HG03457 (cell line): ENCODE measurements around the gene TDP2.
"Not testable (repeated sequence)": the region's sequence is repeated elsewhere in the genome, so short reads cannot be mapped to it uniquely, and the experiment has no call there.

Experiments
- ATAC-seq: cut with Tn5 transposase; IDR thresholded peaks from one replicate; pipeline ENCODE4 v1.9.1; 2021; ENCODE audit warnings: moderate number of reproducible peaks; ENCODE audit not compliant: unreplicated experiment

Gene TDP2

DNA sequence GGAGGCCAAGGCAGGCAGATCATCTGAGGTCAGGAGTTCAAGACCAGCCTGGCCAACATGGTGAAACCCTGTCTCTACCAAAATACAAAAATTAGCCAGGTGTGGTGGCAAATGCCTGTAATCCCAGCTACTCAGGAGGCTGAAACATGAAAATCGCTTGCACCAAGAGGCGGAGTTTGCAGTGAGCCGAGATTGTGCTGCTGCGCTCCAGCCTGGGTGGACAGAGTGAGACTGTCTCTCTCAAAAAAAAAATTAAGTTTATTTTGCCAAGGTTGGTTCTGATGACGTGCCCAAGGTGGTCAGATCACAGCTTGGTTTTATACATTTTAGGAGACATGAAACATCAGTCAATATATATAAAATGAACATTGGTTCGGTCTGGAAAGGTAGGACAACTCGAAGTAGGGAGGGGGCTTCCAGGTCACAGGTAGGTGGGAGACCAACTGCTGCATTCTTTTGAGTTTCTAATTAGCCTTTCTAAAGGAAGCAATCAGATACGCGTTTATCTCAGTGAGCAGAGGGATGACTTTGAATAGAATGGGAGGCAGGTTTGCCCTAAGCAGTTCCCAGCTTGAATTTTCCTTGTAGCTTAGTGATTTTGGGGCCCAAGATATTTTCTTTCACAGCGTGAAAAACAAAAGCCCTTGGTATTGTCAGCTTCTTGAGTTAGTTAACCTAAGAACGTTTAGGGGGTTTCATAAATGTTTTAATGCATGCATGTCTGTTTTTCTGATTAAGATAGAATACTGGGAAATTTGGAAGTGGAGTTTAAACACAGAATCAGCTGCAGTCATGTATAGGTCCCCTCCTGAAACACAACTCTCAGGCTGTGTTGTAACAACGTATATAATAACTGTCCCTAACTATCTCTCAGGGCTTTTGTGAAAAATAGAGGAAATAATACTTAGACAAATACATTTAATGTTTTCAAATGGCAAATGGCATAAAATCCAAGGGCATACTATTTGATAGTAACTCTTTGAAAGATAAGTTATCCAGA, 16.9 kb upstream of the TDP2 start:
- no peak for ATAC-seq

DNA sequence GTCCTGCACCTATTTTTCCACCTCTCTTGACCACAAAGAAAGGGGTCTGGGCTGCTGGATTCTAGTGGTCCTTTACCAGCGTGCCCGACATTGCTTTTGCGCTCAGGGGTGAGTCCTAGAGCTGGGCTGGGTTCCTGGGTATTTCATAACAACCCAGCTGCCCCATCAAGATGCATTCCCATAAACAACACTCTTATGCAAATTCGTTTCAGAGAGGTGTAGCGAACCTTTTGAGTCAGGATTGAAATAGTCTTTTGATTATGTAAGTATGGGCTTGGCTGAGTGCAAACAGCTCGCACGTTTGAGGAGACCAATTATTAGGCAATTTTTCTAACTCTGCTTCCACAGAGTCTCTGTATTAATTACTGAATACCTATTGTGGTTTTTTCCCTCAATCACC, 13.9 kb upstream of the TDP2 start:
- ATAC-seq: no peak

DNA sequence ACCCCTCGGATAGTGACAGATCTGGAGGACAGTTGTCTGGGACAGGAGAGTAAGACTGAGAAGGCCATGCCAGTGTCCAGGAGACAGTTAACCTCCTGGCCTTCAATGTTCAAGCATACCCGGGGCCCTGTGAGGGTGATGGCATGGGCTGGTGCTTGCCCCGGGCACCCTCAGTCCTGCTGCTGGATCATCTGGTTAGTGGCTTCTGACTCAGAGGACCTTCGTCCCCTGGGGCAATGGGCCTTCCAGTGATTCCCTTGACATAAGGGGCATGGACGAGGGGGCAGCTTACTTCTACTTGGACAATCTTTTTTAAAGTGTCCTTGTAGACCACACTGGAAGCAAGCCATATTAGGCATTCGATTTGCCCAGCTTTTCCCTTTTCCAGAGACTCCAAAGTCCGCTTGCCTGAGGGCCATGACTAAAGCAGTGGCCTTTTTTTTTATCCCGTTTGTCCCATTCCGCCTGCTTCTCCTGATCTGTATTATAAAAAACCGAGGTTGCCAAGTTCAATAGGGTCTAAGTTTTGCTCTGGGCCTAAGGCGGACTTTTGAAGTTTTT, 12.2 kb upstream of the TDP2 start:
- not testable (repeated sequence) for ATAC-seq

DNA sequence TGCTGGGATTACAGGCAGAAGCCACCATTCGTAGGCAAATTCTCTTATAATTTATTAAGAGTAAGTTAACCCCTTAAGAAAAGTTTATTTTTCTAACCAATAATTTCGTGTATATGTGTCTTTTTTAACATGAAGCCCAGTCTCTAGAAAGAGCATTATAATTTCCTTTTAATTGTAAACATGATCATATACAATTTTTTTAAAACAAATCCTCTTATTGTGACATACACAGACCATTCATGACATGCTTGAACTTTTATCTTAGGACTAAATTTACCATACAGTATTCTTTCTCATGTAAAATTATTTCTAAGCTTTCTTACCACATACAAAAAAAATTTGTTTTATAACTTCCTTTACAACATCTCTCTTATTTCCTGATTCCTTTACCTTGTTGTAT, 6.9 kb upstream of the TDP2 start:
- ATAC-seq: no peak

DNA sequence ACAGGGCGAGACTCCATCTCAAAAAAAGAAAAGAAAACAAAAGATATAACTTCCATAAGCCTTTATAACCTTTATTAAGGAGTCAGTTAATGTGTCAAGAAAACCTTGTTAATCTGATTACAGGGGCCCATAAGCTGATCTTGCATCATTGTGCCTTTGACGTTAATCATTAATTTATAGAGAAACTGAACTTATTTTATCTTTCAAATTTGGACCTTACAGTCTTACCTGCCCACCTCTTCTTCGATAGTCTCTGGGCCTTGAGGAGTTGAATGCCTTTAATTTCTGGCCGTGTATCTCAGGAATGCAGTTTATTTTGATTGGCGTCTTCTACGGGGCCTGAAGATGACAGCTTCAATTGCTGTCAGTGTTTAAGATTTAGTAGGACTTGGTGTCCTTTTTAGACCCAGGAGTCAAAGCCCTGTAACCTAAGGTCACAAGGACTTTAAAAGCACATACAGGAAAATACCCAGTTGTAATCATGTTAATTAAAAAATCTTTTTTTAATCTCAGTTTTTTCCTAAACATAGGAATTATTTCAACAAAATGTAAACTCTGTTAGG, 6.0 kb upstream of the TDP2 start:
- no peak for ATAC-seq

DNA sequence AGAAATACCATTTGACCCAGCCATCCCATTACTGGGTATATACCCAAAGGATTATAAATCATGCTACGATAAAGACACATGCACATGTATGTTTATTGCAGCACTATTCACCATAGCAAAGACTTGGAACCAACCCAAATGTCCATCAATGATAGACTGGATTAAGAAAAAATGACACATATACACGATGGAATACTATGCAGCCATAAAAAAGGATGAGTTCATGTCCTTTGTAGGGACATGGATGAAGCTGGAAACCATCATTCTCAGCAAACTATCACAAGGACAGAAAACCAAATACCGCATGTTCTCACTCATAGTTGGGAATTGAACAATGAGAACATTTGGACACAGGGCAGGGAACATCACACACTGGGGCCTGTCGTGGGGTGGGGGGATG, 4.4 kb upstream of the TDP2 start:
- ATAC-seq: not testable (repeated sequence)

DNA sequence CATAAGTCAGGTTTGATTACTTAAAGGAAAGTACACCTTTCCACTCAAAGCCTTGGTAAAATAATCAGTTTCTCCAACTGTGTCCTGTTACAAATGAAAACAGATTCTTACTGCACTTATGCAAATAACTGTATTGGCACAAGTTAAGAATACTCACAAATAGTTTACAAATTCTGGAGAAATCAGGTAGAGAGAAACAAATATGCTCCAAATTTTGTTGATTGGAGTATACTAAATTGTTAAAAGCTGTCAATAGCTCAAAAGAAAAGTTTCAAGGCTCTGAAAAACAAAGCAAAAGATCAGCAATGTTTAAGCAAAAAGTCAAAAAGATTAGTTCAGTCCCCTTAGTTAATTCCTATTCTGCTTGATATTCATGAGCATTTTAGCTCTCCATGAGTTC, 3.8 kb upstream of the TDP2 start:
- not testable (repeated sequence) for ATAC-seq

DNA sequence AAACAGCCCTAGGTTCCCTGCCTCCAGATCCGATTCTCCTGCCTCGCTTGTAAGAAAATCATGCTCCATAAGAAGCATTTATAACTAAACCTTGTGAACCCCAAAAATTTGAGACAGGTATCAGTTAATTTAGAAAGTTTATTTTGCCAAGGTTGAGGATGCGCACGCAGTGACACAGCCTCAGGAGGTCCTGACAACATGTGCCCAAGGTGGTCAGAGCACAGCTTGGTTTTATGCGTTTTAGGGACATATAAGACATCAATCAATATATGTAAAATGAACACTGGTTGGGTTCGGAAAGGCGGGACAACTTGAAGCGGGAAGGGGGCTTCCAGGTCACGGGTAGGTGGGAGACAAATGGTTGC, 2.3 kb upstream of the TDP2 start:
- no peak for ATAC-seq

DNA sequence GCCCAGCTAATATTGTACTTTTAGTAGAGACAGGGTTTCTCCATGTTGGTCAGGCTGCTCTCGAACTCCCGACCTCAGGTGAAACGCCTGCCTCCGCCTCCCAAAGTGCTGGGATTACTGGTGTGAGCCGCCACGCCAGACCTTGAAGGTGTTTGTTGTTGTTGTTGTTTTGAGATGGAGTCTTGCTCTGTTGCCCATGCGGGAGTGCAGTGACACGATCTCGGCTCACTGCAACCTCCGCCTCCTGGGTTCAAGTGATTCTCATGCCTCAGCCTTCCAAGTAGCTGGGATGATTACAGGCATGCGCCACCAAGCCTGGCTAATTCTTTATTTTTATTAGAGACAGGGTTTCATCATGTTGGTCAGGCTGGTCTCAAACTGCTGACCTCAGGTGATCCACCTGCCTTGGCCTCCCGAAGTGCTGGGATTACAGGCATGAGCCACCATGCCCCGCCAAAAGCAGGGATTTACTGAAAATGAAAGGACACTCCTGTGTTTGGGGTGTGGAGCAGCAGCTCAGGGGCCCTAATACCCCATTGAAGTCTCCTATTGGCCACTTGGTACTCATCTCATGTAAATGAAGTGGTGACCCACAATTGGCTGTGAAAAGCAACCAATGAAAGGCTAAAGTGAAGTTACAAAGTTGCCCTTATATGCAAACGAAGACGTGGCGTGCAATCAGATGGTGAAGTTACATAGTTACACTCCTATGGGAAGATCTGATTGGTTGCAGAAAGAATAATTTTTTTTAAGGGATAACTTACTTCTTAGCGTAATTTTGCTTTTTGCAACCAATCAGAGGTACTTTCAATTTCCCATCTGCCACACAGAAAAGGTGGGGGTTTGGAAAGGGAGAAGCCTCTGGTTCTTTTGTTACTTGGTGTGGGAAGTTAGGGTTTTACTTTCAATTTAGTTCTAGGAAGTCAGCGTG, 1.6 kb upstream of the TDP2 start:
- not testable (repeated sequence) for ATAC-seq

DNA sequence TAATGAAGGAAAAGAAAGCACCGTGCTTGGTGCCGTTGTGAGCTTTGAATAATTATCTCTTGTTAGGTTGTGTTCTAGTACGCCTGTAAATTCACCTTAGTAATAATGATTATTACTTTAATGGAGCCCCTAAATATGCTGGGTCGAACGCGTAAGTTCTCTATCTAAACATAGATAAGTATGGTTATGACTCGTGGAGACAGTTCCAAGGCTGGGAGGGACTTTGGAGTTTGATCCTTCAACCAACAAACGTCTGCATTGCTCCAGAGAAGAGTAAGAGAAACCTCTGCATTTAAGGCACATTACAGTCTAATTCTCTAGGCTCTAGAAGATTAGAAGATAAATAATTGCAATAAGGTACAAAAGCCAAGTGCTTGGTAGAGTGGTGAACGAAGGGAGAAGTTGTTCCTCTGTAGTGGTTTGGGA, 692 bp upstream of the TDP2 start:
- no peak for ATAC-seq

DNA sequence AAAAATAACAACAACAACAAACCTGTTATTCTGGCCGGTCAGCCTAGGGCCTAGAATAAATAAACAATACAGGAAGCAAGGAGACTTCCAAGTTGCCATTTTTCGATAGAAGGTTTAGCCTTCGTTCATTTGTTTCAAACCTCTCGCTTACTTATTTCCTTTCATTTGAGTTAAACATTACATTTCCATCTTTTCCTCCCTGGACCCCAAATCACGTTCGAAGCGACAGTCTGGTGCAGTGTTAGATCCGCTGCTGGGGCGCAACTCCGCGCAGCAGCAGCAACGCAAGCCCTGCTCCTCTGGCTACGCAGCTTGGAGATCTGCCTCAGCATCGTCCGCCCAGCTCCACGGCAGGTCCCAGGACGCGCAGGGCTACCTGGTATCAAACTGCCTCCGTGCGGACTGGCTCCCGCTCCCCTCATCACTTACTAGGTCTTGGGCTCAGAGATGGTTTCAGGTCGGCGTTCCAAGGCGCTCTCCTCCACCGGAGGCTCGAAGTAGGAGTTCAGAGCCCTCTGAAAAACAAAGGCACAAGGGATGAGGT, 530 bp downstream of the TDP2 start:
- peak; percentile 23 for ATAC-seq

DNA sequence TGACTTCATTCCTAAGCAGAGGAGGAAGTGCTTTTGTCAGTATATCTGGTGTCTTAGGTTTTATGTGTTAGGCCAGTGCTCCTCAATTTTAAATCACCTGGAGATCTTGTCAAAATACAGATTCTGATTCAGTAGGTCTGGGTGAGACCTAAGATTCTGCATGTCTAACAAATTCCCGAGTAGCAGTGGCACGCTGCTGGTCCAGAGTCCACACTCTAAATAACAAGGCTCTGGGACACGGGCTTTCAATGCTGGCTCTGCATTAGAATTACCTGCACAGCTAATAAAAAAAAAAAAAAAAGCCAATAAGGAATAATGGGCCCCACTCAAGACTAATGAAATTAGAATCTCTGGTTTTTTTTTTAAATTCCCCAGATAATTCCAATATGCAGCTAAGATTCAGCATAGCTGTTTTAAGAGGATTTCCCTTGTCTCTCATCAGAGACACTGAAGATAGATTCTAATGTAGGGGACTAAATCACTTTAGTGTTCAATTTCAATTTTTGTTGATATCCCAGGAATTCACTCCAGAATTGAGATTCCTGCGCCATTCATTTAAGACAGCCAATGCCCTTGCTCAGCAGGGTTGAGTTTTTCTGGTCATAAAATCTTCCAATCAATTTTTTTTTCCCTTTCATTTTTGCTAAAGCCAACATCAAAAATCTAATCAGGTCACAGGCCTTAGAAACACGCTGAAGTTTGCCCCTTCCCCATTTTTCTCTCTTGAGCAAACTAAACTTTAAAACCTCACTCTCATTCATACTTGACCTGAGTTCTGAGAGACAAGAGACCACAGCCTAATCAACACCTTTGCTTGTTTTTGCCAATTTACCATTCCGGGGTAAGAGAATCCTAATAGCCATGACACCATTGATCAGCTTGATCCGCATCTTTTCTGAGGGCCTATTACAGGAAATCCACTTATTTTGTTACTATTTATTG, 2.4 kb downstream of the TDP2 start:
- ATAC-seq: no peak

DNA sequence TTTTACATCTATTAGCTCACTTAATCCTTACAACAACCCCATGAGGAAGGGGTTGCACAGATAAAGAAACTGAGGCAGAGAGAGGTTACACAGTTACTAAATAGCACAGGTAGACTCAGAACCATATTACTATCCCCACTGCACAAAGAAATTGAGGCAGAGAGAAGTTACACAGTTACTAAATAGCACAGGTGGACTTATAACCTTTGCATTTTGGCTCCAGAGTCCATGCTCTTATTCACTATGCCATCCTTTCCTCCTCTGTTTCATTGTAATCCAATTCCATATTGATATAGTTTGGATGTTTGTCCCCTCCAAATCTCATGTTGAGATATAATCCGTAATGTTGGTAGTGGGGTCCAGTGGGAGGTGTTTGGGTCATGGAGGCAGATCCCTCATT, 3.5 kb downstream of the TDP2 start:
- no peak for ATAC-seq

DNA sequence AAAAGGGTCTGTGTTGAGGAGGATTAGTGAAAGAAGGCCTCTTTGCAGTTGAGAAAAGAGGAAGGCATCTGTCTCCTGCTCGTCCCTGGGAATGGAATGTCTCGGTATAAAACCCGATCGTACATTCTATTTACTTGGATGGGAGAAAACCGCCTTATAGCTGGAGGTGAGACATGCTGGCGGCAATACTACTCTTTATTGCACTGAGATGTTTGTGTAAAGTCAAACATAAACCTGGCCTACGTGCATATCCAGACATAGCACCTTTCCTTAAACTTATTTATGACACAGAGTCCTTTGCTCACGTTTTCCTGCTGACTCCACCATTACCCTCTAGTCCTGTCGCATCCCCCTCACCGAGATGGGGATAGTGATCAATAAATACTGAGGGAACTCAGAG, 4.5 kb downstream of the TDP2 start:
- ATAC-seq: no peak

DNA sequence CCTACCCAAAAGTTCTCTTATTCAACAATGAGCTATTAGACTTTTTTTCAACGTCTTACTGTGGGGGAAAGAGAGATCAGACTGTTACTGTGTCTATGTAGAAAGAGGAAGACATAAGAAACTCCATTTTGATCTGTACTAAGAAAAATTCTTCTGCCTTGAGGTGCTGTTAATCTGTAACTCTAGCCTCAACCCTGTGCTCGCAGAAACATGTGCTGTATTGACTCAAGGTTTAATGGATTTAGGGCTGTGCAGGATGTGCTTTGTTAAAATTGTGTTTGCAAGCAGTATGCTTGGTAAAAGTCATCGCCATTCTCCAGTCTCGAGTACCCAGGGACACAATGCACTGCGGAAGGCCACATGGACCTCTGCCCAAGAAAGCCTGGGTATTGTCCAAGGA, 4.9 kb downstream of the TDP2 start:
- ATAC-seq: not testable (repeated sequence)

DNA sequence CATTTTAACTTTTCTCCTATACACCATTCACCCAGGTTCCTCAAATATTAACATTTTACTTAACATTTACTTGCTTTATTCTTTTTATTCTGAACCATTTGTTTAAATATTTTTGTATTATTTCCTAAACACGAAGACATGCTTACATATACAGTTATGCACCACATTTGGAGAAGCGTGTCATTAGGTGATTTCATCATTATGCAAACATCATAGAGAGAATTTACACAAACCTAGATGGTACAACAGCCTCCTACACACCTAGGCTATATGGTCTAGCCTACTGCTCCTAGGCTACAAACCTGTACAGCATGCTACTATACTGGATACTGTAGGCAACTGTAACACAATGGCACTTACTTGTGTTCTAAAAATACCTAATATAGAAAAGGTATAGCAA, 6.6 kb downstream of the TDP2 start:
- ATAC-seq: no peak

DNA sequence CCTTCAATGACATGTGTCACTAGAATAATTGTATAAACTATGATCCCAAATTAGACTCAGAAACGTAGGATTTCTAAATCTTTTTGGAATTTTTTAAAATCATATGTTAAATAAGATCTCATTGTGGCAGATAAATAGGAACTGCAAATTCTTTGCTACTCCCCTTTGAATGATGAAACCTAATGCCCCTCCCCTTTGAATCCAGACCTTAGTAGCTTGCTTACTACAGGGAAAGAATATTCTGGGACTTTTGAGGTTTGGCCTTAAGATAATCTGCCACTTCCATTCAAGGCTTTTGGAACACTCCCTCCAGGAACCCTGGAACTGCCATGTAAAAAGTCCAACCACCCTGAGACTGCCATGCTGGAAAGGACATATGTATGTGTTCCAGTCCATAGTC, 7.1 kb downstream of the TDP2 start:
- no peak for ATAC-seq

DNA sequence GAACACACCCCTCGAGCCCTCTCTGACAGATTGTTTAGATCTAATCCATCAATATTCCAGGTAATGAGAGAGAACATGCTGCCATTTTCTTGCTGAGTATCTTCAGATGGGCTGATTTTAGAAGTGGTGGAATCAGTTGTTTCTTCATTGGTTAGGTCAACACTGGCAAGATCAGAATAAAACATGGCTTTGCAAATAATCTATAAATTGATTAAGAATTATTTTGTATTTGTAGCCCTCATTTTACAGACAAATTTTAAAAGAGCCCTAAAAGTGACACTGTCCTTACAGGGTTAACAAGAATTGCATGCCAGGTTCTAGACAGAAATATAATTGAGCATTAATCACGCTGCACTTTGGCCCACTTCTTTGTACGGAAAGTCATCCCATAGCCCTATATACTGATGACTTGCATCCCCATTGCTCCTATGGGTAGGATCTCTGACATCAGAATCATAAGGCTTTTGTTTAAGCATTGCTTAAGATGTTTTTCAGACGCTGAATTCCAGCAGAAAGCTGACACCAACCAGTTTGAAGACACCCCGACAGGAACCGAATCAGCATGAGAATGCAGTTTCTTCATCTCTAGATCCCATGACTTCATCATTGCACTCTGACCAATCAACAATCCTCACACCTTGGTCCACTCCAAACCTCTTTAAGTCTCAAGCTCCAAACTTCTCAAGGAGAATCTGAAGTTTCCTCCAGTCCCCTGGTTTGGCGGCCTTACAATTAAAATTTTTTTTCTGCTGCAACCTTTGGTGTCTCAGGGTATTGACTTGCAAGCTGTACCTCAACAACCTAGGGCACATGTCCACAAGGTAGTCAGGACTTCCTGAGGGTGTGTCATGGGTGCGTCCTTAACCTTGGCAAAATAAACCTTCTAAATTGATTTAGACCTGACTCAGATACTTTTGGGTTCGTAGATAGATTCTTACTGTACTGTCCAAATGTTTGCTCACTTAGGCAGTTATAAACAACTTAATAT, 7.8 kb downstream of the TDP2 start:
- ATAC-seq: no peak
